GM18499 (cell line): ENCODE measurements around the gene ERG.

Source experiments
- ATAC-seq: cut with Tn5 transposase; IDR thresholded peaks from one replicate; pipeline ENCODE4 v1.9.1; 2021; ENCODE audit warnings: moderate number of reproducible peaks; ENCODE audit not compliant: insufficient read depth, unreplicated experiment

Gene ERG

GRCh38 chr21:38440746-38441145 is 57.5 kb downstream of the ERG start:
- ATAC-seq: no peak

- no peak for ATAC-seq
Observed at GRCh38 chr21:38439957-38440356, 58.3 kb downstream of the ERG start.

- no peak for ATAC-seq
Observed at GRCh38 chr21:38439426-38439825, 58.9 kb downstream of the ERG start.

GRCh38 chr21:38438462-38438893 is 59.8 kb downstream of the ERG start:
- no peak for ATAC-seq

- no peak for ATAC-seq
Observed at GRCh38 chr21:38436341-38436740, 61.9 kb downstream of the ERG start.

GRCh38 chr21:38434913-38435533 is 63.3 kb downstream of the ERG start:
- ATAC-seq: no peak

- no peak for ATAC-seq
Observed at GRCh38 chr21:38433471-38433870, 64.8 kb downstream of the ERG start.

- ATAC-seq: no peak
Observed at GRCh38 chr21:38430401-38430984, 67.8 kb downstream of the ERG start.

GRCh38 chr21:38429011-38429410 is 69.3 kb downstream of the ERG start:
- no peak for ATAC-seq

GRCh38 chr21:38428211-38428610 is 70.1 kb downstream of the ERG start:
- ATAC-seq: no peak

- no peak for ATAC-seq
Observed at GRCh38 chr21:38424305-38425019, 73.8 kb downstream of the ERG start.

- ATAC-seq: no peak
Observed at GRCh38 chr21:38422082-38422481, 76.2 kb downstream of the ERG start.

GRCh38 chr21:38420140-38420539 is 78.1 kb downstream of the ERG start:
- no peak for ATAC-seq

GRCh38 chr21:38417726-38418125 is 80.6 kb downstream of the ERG start:
- no peak for ATAC-seq

- ATAC-seq: no peak
Observed at GRCh38 chr21:38416791-38417190, 81.5 kb downstream of the ERG start.

GRCh38 chr21:38413958-38414548 is 84.2 kb downstream of the ERG start:
- no peak for ATAC-seq

GRCh38 chr21:38410466-38410865 is 87.8 kb downstream of the ERG start:
- no peak for ATAC-seq

- ATAC-seq: no peak
Observed at GRCh38 chr21:38409907-38410306, 88.4 kb downstream of the ERG start.

- ATAC-seq: no peak
Observed at GRCh38 chr21:38404177-38404576, 94.1 kb downstream of the ERG start.

- no peak for ATAC-seq
Observed at GRCh38 chr21:38402795-38403194, 95.5 kb downstream of the ERG start.

- no peak for ATAC-seq
Observed at GRCh38 chr21:38402291-38402690, 96.0 kb downstream of the ERG start.
